Aorta (tissue), 5 donors: ENCODE results near the gene KLF8. TPM values are rescaled to one million over a fixed set of nuclear protein-coding genes. Genes with fewer than 3 reads are reported as not detected.

Experiments
- ATAC-seq: fragments of 200-7000 bp; cut with Tn5 transposase; one replicate; pipeline ENCODE4 v1.9.1; 2022; ENCODE audit warnings: moderate library complexity; ENCODE audit not compliant: low FRiP score
- DNase-seq, 2 donors: peaks; one replicate each; pipeline ENCODE4 v3.0.0-alpha.2; 2020
- H3K27ac ChIP-seq, 2 donors: one replicate each; pipeline ENCODE4 v1.5.1; 2013; ENCODE audit warnings: low read length in 2 of 2, mild to moderate bottlenecking in 2 of 2, moderate library complexity in 2 of 2, control low read depth in 1 of 2, inconsistent platforms in 1 of 2, low read depth in 1 of 2
- H3K27me3 ChIP-seq, 2 donors: one replicate each; pipeline ENCODE4 v1.6.1; 2013; ENCODE audit warnings: control low read depth in 1 of 2, low read length in 1 of 2, mild to moderate bottlenecking in 1 of 2, moderate library complexity in 1 of 2; ENCODE audit not compliant: insufficient read depth in 2 of 2, control insufficient read depth in 1 of 2
- H3K36me3 ChIP-seq, 2 donors: one replicate each; pipeline ENCODE4 v1.6.1; 2013; ENCODE audit warnings: control low read depth in 1 of 2, low read length in 1 of 2, mild to moderate bottlenecking in 1 of 2; ENCODE audit not compliant: insufficient read depth in 2 of 2, control insufficient read depth in 1 of 2
- H3K4me1 ChIP-seq, 2 donors: one replicate each; pipeline ENCODE4 v1.6.1; 2013; ENCODE audit warnings: low read length in 2 of 2, control low read depth in 1 of 2, mild to moderate bottlenecking in 1 of 2, moderate library complexity in 1 of 2; ENCODE audit not compliant: insufficient read depth in 2 of 2, control insufficient read depth in 1 of 2
- H3K4me3 ChIP-seq, 2 donors: one replicate each; pipeline ENCODE4 v1.5.1; 2013; ENCODE audit warnings: low read length in 2 of 2, control low read depth in 1 of 2, mild to moderate bottlenecking in 1 of 2
- H3K9me3 ChIP-seq: one replicate; pipeline ENCODE4 v1.6.1; 2013; ENCODE audit warnings: mild to moderate bottlenecking, low read length; ENCODE audit not compliant: control insufficient read depth
- WGBS, 2 donors: extraction: QIAGEN DNeasy Blood & Tissue Kit; methylation state at CpG; one replicate each; pipeline ENCODE4 v1.1.7; 2013; 5-methylcytosine and 5-hydroxymethylcytosine counted together
- intact Hi-C, 2 donors: fragments of 100-400 bp; cut with DNase I; formaldehyde crosslinking; loops; one replicate each; pipeline versions ENCODE4 v1.14.2 to v1.15.0; 2022
- polyA plus RNA-seq, 2 donors: library from polyadenylated mRNA; stranded (reverse); fragments of 200-250 nt; gene quantifications; one replicate each; pipeline ENCODE4 v1.2.3, GENCODE V29; 2013
- total RNA-seq, 2 donors: library from RNA; stranded (reverse); fragmentation: NEBNext Ultra II Directional; extraction: Animal tissue kit (Norgen Biotek cat#: 25700); gene quantifications; one replicate each; pipeline ENCODE4 v1.2.1, GENCODE V29; 2021
- donor health status: healthy with polysubstance abuse.
- donor health status: Bipolar disorder and iron deficiency.
- donor health status: DM: no; HTN: no; CAD: no.
- donor health status: DM: no; HTN: no; CAD: no.
- donor health status: DM: yes; HTN: yes; CAD: no.

KLF8 gene
- total and polyA plus RNA-seq, 4 donors: 1.5 to 28.3 (median 22.2) TPM

- no peak overlapping the region for H3K4me3 ChIP-seq
- no peaks in the 10 kb centered on the region for H3K9me3 ChIP-seq
- peaks cover 2 to 5% of the 10 kb centered on the region in 2 donors for H3K36me3 ChIP-seq
- intact Hi-C loops: no loop called here
- 63 to 83% methylated on average over 2 of the region's 2 CpGs for WGBS, 2 donors
- no peaks in the 10 kb centered on the region for H3K4me1 ChIP-seq
- DNase-seq: no peak
- ATAC-seq: no peak
- H3K27me3 ChIP-seq: no peaks in the 10 kb centered on the region
- no peak overlapping the region for H3K27ac ChIP-seq
Observed at GRCh38 chrX:56279863-56280262, 47.7 kb downstream of the KLF8 start.

- H3K4me3 ChIP-seq: no peak overlapping the region
- H3K9me3 ChIP-seq: no peaks in the 10 kb centered on the region
- no peaks in the 10 kb centered on the region for H3K27me3 ChIP-seq
- intact Hi-C loops: no loop called here
- DNase-seq (no peak), ATAC-seq (no peak)
- no peaks in the 10 kb centered on the region for H3K4me1 ChIP-seq
- H3K36me3 ChIP-seq: peaks cover 2 to 5% of the 10 kb centered on the region in 2 donors
- no peak overlapping the region for H3K27ac ChIP-seq
Observed at GRCh38 chrX:56281789-56282188, 49.6 kb downstream of the KLF8 start.

GRCh38 chrX:56284269-56284668 is 52.1 kb downstream of the KLF8 start:
- no peaks in the 10 kb centered on the region for H3K9me3 ChIP-seq
- intact Hi-C loops: no loop called here
- ATAC-seq: no peak
- H3K4me1 ChIP-seq: no peaks in the 10 kb centered on the region
- H3K36me3 ChIP-seq: peaks cover 2% of the 10 kb centered on the region in 2 donors
- DNase-seq: peak in 1 of 2 donors; percentile 46
- no peaks in the 10 kb centered on the region for H3K27me3 ChIP-seq
- 74 to 92% methylated on average over 13 of the region's 13 CpGs for WGBS, 2 donors
- H3K4me3 ChIP-seq: no peak overlapping the region
- no peak overlapping the region for H3K27ac ChIP-seq

GRCh38 chrX:56288608-56289007 is 56.5 kb downstream of the KLF8 start:
- no peak overlapping the region for H3K27ac ChIP-seq
- H3K4me1 ChIP-seq: no peaks in the 10 kb centered on the region
- no peaks in the 10 kb centered on the region for H3K9me3 ChIP-seq
- intact Hi-C loops: no loop called here
- ATAC-seq: no peak
- WGBS, 2 donors: 50 to 88% methylated on average over 2 of the region's 2 CpGs
- H3K27me3 ChIP-seq: no peaks in the 10 kb centered on the region
- DNase-seq: no peak
- no peak overlapping the region for H3K4me3 ChIP-seq
- H3K36me3 ChIP-seq: peaks cover 0 to 2% of the 10 kb centered on the region in 2 donors

GRCh38 chrX:56289449-56289848 is 57.3 kb downstream of the KLF8 start:
- no peaks in the 10 kb centered on the region for H3K36me3 ChIP-seq
- 73 to 95% methylated on average over 1 of the region's 1 CpG for WGBS, 2 donors
- H3K4me3 ChIP-seq: no peak overlapping the region
- ATAC-seq (no peak), DNase-seq (no peak)
- no peaks in the 10 kb centered on the region for H3K4me1 ChIP-seq
- intact Hi-C loops: no loop called here
- H3K9me3 ChIP-seq: no peaks in the 10 kb centered on the region
- H3K27ac ChIP-seq: no peak overlapping the region
- H3K27me3 ChIP-seq: no peaks in the 10 kb centered on the region

GRCh38 chrX:56308726-56309125 is 76.6 kb downstream of the KLF8 start:
- WGBS, 2 donors: 59 to 69% methylated on average over 1 of the region's 1 CpG
- intact Hi-C loops: no loop called here
- Histone ChIP-seq H3K9me3 (no peaks in the 10 kb centered on the region), H3K4me1 (no peaks in the 10 kb centered on the region), H3K36me3 (no peaks in the 10 kb centered on the region), H3K27ac (no peak overlapping the region), H3K4me3 (no peak overlapping the region), H3K27me3 (no peaks in the 10 kb centered on the region)
- DNase-seq (no peak), ATAC-seq (no peak)

GRCh38 chrX:56309881-56310280 is 77.7 kb downstream of the KLF8 start:
- WGBS, 2 donors: 48 to 87% methylated on average over 4 of the region's 4 CpGs
- H3K36me3 ChIP-seq: no peaks in the 10 kb centered on the region
- ATAC-seq (no peak), DNase-seq (no peak)
- H3K4me1 ChIP-seq: no peaks in the 10 kb centered on the region
- no peak overlapping the region for H3K27ac ChIP-seq
- intact Hi-C loops: no loop called here
- no peaks in the 10 kb centered on the region for H3K27me3 ChIP-seq
- no peaks in the 10 kb centered on the region for H3K9me3 ChIP-seq
- no peak overlapping the region for H3K4me3 ChIP-seq

- H3K4me1 ChIP-seq: no peaks in the 10 kb centered on the region
- intact Hi-C loops: no loop called here
- H3K27me3 ChIP-seq: no peaks in the 10 kb centered on the region
- no peaks in the 10 kb centered on the region for H3K36me3 ChIP-seq
- no peaks in the 10 kb centered on the region for H3K9me3 ChIP-seq
- DNase-seq (no peak), ATAC-seq (no peak)
- H3K4me3 ChIP-seq: no peak overlapping the region
- H3K27ac ChIP-seq: no peak overlapping the region
- 83 to 96% methylated on average over 2 of the region's 2 CpGs for WGBS, 2 donors
Observed at GRCh38 chrX:56310581-56310980, 78.4 kb downstream of the KLF8 start.

- intact Hi-C loops: no loop called here
- Histone ChIP-seq H3K9me3 (no peaks in the 10 kb centered on the region), H3K27ac (no peak overlapping the region), H3K4me1 (no peaks in the 10 kb centered on the region), H3K27me3 (no peaks in the 10 kb centered on the region), H3K4me3 (no peak overlapping the region), H3K36me3 (no peaks in the 10 kb centered on the region)
- WGBS, 2 donors: 70 to 92% methylated on average over 3 of the region's 3 CpGs
- ATAC-seq (no peak), DNase-seq (no peak)
Observed at GRCh38 chrX:56313308-56313707, 81.2 kb downstream of the KLF8 start.
